Immature natural killer cell (primary cell): ENCODE measurements around the gene TRMT1. TPM values are rescaled to one million over a fixed set of nuclear protein-coding genes. Genes with fewer than 3 reads are reported as not detected.

Source experiments
- DNase-seq, 3 donors: peaks; one replicate each; pipeline ENCODE4 v3.0.0; 2022; ENCODE audit warnings: mixed read lengths in 1 of 3
- H3K27ac Mint-ChIP-seq, 6 donors: one replicate each; pipeline ENCODE4 v1.8.0; 2020; ENCODE audit warnings: mixed read lengths in 6 of 6, mild to moderate bottlenecking in 5 of 6, inconsistent platforms in 4 of 6, moderate library complexity in 3 of 6
- H3K27me3 Mint-ChIP-seq, 3 donors: one replicate each; pipeline ENCODE4 v1.8.0; 2020 to 2021; ENCODE audit warnings: low read depth in 3 of 3, mild to moderate bottlenecking in 3 of 3, mixed read lengths in 3 of 3, moderate library complexity in 3 of 3, inconsistent platforms in 1 of 3
- H3K36me3 Mint-ChIP-seq, 3 donors: one replicate each; pipeline ENCODE4 v1.8.0; 2020; ENCODE audit warnings: mixed read lengths in 3 of 3, inconsistent platforms in 2 of 3, mild to moderate bottlenecking in 2 of 3
- H3K4me1 Mint-ChIP-seq, 2 donors: one replicate each; pipeline ENCODE4 v1.8.0; 2020; ENCODE audit warnings: inconsistent platforms in 2 of 2, mild to moderate bottlenecking in 2 of 2, mixed read lengths in 2 of 2, moderate library complexity in 1 of 2
- H3K4me3 Mint-ChIP-seq, 5 donors: one replicate each; pipeline ENCODE4 v1.8.0; 2020; ENCODE audit warnings: mild to moderate bottlenecking in 5 of 5, mixed read lengths in 5 of 5, inconsistent platforms in 3 of 5, moderate library complexity in 3 of 5
- H3K9me3 Mint-ChIP-seq, 6 donors: one replicate each; pipeline ENCODE4 v1.8.0; 2020; ENCODE audit warnings: mild to moderate bottlenecking in 6 of 6, mixed read lengths in 6 of 6, inconsistent platforms in 4 of 6, moderate library complexity in 3 of 6
- polyA plus RNA-seq, 3 donors: library from polyadenylated mRNA; unstranded; fragments of 300-500 nt; fragmentation: Illumina TruSeq; gene quantifications; one replicate each; pipeline ENCODE4 v1.2.3, GENCODE V29; 2021

TRMT1 gene
- polyA plus RNA-seq, 3 donors from 2014 or later: 13.2 to 16.5 (median 16.3) TPM

GRCh38 chr19:13057147-13057572, 59.4 kb downstream of the TRMT1 start:
- no peak overlapping the region for H3K27ac Mint-ChIP-seq
- no peak for DNase-seq
- H3K27me3 Mint-ChIP-seq: peaks cover 2 to 9% (median 5%) of the 10 kb centered on the region in 3 donors
- H3K4me3 Mint-ChIP-seq: no peak overlapping the region
- H3K36me3 Mint-ChIP-seq: no peaks in the 10 kb centered on the region
- no peaks in the 10 kb centered on the region for H3K9me3 Mint-ChIP-seq
- H3K4me1 Mint-ChIP-seq: peaks cover 9 to 13% of the 10 kb centered on the region in 2 donors

- H3K27me3 Mint-ChIP-seq: peaks cover 2 to 7% (median 3%) of the 10 kb centered on the region in 3 donors
- no peak overlapping the region for H3K4me3 Mint-ChIP-seq
- peaks cover 7 to 14% of the 10 kb centered on the region in 2 donors for H3K4me1 Mint-ChIP-seq
- no peak for DNase-seq
- no peaks in the 10 kb centered on the region for H3K36me3 Mint-ChIP-seq
- peak overlapping the region in 1 of 6 donors; percentile 36 for H3K27ac Mint-ChIP-seq
- no peaks in the 10 kb centered on the region for H3K9me3 Mint-ChIP-seq
Measured at GRCh38 chr19:13056052-13056660, 60.4 kb downstream of the TRMT1 start.

GRCh38 chr19:13055213-13056051, 61.1 kb downstream of the TRMT1 start:
- Mint-ChIP-seq H3K4me3 (no peak overlapping the region), H3K27me3 (peaks cover 2 to 7% (median 6%) of the 10 kb centered on the region in 3 donors), H3K4me1 (peaks cover 2 to 7% of the 10 kb centered on the region in 2 donors), H3K36me3 (peaks cover 0 to under 1% (median 0%) of the 10 kb centered on the region in 3 donors), H3K9me3 (no peaks in the 10 kb centered on the region), H3K27ac (peak overlapping the region in 1 of 6 donors; percentile 36)
- DNase-seq: no peak

Other genes starting within 250 kb of the TRMT1 start
- 100 to 1,000 TPM in 1 of 3 donors, 10 to 100 TPM in 2; 72.6 to 108 (median 83.5) TPM for gene DNASE2, start 235.3 kb downstream of the TRMT1 start, polyA plus RNA-seq
- gene KLF1, start 229.5 kb downstream of the TRMT1 start, polyA plus RNA-seq: 1 to 10 TPM in 1 of 3 donors, under 1 TPM in 2; 0.15 to 1.8 (median 0.20) TPM
- 10 to 100 TPM; 17.0 to 21.6 (median 18.4) TPM for gene GCDH, start 225.6 kb downstream of the TRMT1 start, polyA plus RNA-seq
- gene SYCE2, start 197.4 kb downstream of the TRMT1 start, polyA plus RNA-seq: under 1 TPM in 1 of 3 donors, not detected in 2; 0.20 TPM
- 10 to 100 TPM; 57.2 to 82.0 (median 71.1) TPM for gene FARSA, start 183.0 kb downstream of the TRMT1 start, polyA plus RNA-seq
- 100 to 1,000 TPM; 125 to 301 (median 238) TPM for gene CALR, start 178.1 kb downstream of the TRMT1 start, polyA plus RNA-seq
- gene RAD23A, start 170.9 kb downstream of the TRMT1 start, polyA plus RNA-seq: 100 to 1,000 TPM in 1 of 3 donors, 10 to 100 TPM in 2; 68.9 to 121 (median 69.4) TPM
- 10 to 100 TPM; 37.4 to 69.1 (median 56.8) TPM for gene GADD45GIP1, start 159.5 kb downstream of the TRMT1 start, polyA plus RNA-seq
- gene DAND5, start 147.2 kb downstream of the TRMT1 start, polyA plus RNA-seq: not detected
- under 1 TPM in 1 of 3 donors, not detected in 2; 0.49 TPM for gene NFIX, start 121.3 kb downstream of the TRMT1 start, polyA plus RNA-seq
- gene LYL1, start 13.9 kb downstream of the TRMT1 start, polyA plus RNA-seq: 1 to 10 TPM; 1.1 to 2.2 (median 2.1) TPM
- 1 to 10 TPM in 2 of 3 donors, not detected in 1; 1.2 to 2.8 TPM for gene NACC1, start 1.5 kb upstream of the TRMT1 start, polyA plus RNA-seq
- gene STX10, start 33.6 kb upstream of the TRMT1 start, polyA plus RNA-seq: 10 to 100 TPM; 56.8 to 92.5 (median 66.0) TPM
- 100 to 1,000 TPM; 395 to 487 (median 487) TPM for gene IER2, start 33.7 kb upstream of the TRMT1 start, polyA plus RNA-seq